22Rv1 (cell line): ENCODE measurements around the gene NT5DC3.

ENCODE experiments used
- CTCF ChIP-seq: fragments of 450-650 bp; IDR thresholded peaks from 2 replicates; pipeline ENCODE4 v1.5.1; 2017; ENCODE audit warnings: mild to moderate bottlenecking
- ZFX ChIP-seq: fragments of 450-650 bp; IDR thresholded peaks from 2 replicates; pipeline ENCODE4 v1.6.1; 2017; ENCODE audit warnings: antibody characterized with exemption, borderline replicate concordance

DNA sequence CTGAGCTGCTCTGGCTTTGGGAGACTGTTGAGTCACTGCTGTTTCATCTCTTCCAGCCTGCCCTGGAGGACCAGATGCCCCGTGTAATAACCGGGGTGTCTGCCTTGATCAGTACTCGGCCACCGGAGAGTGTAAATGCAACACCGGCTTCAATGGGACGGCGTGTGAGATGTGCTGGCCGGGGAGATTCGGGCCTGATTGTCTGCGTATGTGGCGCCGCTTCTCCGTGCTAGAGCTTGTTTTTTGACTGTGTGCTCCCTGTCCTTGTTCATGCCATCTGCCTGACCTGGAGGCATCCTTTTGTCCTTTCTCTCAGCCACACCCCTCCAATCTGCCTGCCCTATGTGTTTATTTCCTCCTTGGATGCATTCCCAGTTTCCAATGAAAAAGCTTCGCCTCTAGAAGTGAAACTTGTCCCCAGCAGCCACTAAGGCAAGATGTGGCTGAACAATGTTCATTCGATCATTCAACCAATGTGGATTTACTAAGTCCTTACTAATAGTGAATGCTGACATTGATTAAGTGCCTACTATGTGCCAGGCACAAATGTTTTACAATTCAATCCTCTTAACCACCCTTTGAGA, 98.6 kb downstream of the NT5DC3 start:
- TF ChIP-seq CTCF (no peak), ZFX (no peak)
